GM19193 (cell line): ENCODE measurements around the gene CHMP2A.

ENCODE experiments used
- POLR2A ChIP-seq: IDR thresholded peaks from 4 replicates; pipeline ENCODE4 v1.6.1; 2011; ENCODE audit not compliant: insufficient read depth, insufficient read length; ENCODE audit errors: extremely low read depth

Gene CHMP2A

GRCh38 chr19:58514564-58515022, 40.3 kb downstream of the CHMP2A start:
- no peak for TF ChIP-seq POLR2A

DNA sequence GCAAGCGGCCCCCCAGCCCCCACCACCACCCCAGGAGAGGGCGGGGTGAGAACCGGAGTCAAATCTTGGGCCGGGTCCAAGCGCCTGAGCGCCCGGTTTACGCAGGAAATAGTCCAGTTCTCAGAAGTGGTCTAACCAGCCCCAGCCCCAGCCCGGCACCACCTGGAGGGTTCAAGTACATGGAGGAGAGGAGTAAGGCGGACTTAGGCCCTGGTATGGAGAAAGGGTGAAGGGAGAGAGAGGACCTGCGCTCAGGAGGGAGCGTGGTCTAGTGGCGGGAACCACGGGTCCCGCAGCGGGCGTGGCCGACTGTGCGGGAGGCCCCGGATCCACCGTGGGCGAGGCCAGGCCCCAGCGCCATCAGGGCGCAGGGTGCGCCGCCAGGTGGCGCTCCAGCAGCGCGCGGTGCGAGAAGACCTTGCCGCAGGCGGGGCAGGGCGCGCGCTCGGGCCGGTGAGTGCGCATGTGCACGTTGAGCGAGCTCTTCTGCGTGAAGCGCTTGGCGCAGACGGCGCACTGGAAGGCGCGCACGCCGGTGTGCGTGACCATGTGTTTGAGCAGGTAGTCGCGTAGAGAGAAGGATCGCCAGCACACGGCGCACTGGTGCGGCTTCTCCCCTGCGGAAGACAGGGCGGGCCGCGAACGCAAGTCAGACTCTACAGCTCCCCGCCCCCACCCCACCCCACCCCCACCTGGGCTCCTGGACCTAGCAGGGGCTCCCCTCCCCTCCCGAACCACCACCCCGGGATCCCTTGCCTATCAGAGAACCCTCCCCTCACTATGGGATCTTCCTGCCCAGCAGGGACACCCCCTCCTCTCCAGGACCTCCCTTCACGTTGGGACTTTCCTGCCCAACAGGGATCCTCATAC, 41.0 kb downstream of the CHMP2A start:
- TF ChIP-seq POLR2A, result peak; percentile 80

DNA sequence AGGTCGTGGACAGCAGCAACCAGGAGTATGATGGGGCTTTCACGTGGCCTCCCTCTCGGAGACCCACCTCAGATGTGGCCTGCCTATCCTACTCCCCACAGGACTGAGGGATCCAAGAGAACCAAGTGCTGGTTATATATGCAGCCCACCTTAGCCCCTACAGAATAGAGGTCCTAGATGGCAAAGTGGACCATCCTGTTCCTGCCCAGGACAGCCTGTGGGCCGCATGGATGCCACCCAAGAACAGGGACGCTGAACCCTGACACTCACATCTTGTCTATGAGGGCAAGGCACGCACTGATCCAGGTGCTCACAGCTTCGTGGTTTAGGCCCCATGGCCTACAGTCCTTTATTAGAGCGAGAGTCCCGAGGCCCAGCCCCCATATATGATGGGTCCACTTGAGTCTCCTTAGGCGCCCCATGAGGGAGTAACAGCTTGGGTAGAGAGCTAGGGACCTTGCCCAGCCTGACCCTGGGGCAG, 41.7 kb downstream of the CHMP2A start:
- TF ChIP-seq POLR2A, result no peak

GRCh38 chr19:58511353-58512208, 43.3 kb downstream of the CHMP2A start, which contains the start of gene SLC27A5:
Gene SLC27A5 (minus strand): TSS chr19:58511992. CDS start chr19:58511955, 37 bp downstream.
- no peak for TF ChIP-seq POLR2A

DNA sequence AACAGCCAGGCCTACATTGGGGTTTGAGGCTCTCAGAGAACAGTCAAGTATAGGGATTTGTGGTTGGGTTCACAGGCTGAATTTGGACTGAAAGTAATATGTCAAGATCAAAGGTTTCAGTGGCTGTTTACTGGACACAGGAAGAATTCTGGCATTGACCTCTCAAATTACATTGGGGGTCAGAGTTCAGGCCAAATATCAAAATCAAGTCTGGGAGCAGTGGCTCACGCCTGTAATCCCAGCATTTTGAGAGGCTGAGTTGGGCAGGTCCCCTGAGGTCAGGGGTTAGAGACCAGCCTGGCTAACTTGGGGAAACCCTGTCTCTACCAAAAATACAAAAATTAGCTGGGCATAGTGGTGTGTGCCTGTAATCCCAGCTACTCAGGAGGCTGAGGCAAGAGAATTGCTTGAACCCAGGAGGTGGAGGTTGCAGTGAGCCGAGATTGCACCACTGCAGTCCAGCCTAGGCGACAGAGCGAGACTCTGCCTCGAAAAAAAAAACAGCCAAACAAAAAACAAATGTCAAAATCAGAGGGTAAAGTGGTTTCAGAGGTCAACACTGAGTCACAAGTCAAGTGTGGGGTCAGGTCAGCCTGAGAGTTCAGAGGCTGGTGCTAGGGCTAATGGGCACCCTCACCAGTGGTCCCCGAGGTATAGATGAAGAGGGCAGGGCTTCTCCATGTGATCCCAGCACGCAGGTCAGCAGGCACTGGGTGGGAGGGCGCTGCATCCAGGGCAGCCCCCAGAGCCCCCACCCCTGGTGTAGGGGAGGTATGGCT, 44.6 kb downstream of the CHMP2A start:
- no peak for TF ChIP-seq POLR2A

DNA sequence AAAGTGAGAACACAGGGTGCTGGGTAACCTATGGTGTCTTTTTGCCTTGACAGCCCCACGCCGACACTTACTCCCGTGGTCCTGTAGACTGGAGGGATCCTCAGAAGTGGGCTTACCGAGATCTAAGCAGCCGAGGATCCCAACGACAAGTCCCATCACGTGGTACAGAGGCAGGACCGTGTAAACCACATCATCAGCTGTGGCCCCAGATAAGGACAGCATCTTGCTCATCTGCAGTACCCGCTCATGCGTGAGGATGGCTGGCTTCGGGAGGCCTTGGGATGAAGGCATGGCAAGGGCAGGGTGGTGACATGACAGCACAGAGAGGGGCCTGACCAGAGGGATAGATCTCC, 45.2 kb downstream of the CHMP2A start:
- no peak for TF ChIP-seq POLR2A
